DND-41 (cell line): ENCODE measurements around the gene FCRL6.

Experiments used
- ATAC-seq: fragments of 200-7000 bp; cut with Tn5 transposase; 3 replicates; pipeline ENCODE4 v1.9.1; 2021; ENCODE audit warnings: low read depth; ENCODE audit not compliant: insufficient read depth
- DNase-seq: peaks from one replicate; pipeline ENCODE4 v3.0.0-alpha.2; 2020
- H2AFZ ChIP-seq: 2 replicates; pipeline ENCODE4 v1.6.0; 2012; ENCODE audit warnings: low read depth, low read length
- H3K27ac ChIP-seq: 2 replicates; pipeline ENCODE4 v1.5.1; 2012; ENCODE audit warnings: low read length, inconsistent platforms
- H3K27me3 ChIP-seq: fragments of 200-600 bp; sonication (generic); 2 replicates; pipeline ENCODE4 v1.6.0; 2012; ENCODE audit warnings: low read length, mild to moderate bottlenecking, inconsistent platforms; ENCODE audit not compliant: insufficient read depth, poor library complexity
- H3K36me3 ChIP-seq: 2 replicates; pipeline ENCODE4 v1.5.1; 2012; ENCODE audit warnings: low read length, inconsistent platforms; ENCODE audit not compliant: insufficient read depth
- H3K4me1 ChIP-seq: 2 replicates; pipeline ENCODE4 v1.5.1; 2012; ENCODE audit warnings: mild to moderate bottlenecking, low read length; ENCODE audit not compliant: insufficient read depth
- H3K4me2 ChIP-seq: 2 replicates; pipeline ENCODE4 v1.6.0; 2012; ENCODE audit warnings: mild to moderate bottlenecking, moderate library complexity, low read length, inconsistent platforms; ENCODE audit not compliant: insufficient read depth
- H3K4me3 ChIP-seq, 2 experiments: fragments of 200-600 bp in 1 of 2; shearing (Covaris generic) in 1 of 2; 2 replicates each; pipeline ENCODE4 v1.5.1; 2012 to 2016; ENCODE audit warnings: inconsistent platforms in 2 of 2, low read length in 2 of 2, mild to moderate bottlenecking in 2 of 2, low read depth in 1 of 2, moderate library complexity in 1 of 2
- H3K79me2 ChIP-seq: 2 replicates; pipeline ENCODE4 v1.6.0; 2012; ENCODE audit warnings: low read length, inconsistent platforms; ENCODE audit not compliant: insufficient read depth
- H3K9ac ChIP-seq: 2 replicates; pipeline ENCODE4 v1.6.0; 2012; ENCODE audit warnings: low read depth, mild to moderate bottlenecking, inconsistent platforms, low read length, moderate library complexity
- H3K9me3 ChIP-seq: 2 replicates; pipeline ENCODE4 v1.5.1; 2012; ENCODE audit warnings: low read length, moderate library complexity, mild to moderate bottlenecking, inconsistent platforms; ENCODE audit not compliant: insufficient read depth, severe bottlenecking
- H4K20me1 ChIP-seq: 2 replicates; pipeline ENCODE4 v1.6.0; 2012; ENCODE audit warnings: low read length; ENCODE audit not compliant: insufficient read depth
- CTCF ChIP-seq: IDR thresholded peaks from 2 replicates; pipeline ENCODE4 v1.5.1; 2012; ENCODE audit warnings: borderline replicate concordance, low read length, moderate library complexity, mild to moderate bottlenecking; ENCODE audit not compliant: poor library complexity, severe bottlenecking; ENCODE audit errors: extremely low read depth
- EZH2 ChIP-seq: IDR thresholded peaks from 3 replicates; pipeline ENCODE4 v1.6.1; 2012; ENCODE audit warnings: borderline replicate concordance, low read depth, mild to moderate bottlenecking, moderate library complexity, low read length, inconsistent platforms; ENCODE audit not compliant: severe bottlenecking

The FCRL6 gene

GRCh38 chr1:159799446-159799985 is 2.6 kb upstream of the FCRL6 start:
- ATAC-seq, result no peak
- H3K4me1 ChIP-seq, result peaks cover 3% of the 10 kb centered on the region; the same call in 1 of the 2 replicates
- H3K27ac ChIP-seq, result no peak overlapping the region
- H4K20me1 ChIP-seq, result no peaks in the 10 kb centered on the region
- H3K36me3 ChIP-seq, result no peaks in the 10 kb centered on the region
- no peak overlapping the region for H3K9ac ChIP-seq
- H3K9me3 ChIP-seq, result no peaks in the 10 kb centered on the region
- TF ChIP-seq EZH2 (no peak), CTCF (no peak)
- no peak overlapping the region for H3K4me3 ChIP-seq
- no peaks in the 10 kb centered on the region for H3K79me2 ChIP-seq
- no peak for DNase-seq
- H3K4me2 ChIP-seq, result no peak overlapping the region
- H3K27me3 ChIP-seq, result peaks cover 50% of the 10 kb centered on the region
- H2AFZ ChIP-seq, result no peak overlapping the region

- Histone ChIP-seq H3K36me3 (no peaks in the 10 kb centered on the region), H3K4me1 (peaks cover 3% of the 10 kb centered on the region; the same call in 1 of the 2 replicates), H3K27me3 (peaks cover 47% of the 10 kb centered on the region), H3K9ac (no peak overlapping the region), H4K20me1 (no peaks in the 10 kb centered on the region), H3K4me2 (no peak overlapping the region), H3K4me3 (no peak overlapping the region), H2AFZ (no peak overlapping the region), H3K27ac (no peak overlapping the region), H3K9me3 (no peaks in the 10 kb centered on the region), H3K79me2 (no peaks in the 10 kb centered on the region)
- TF ChIP-seq EZH2, result peak; percentile 13
- no peak for TF ChIP-seq CTCF
- ATAC-seq, result peak; percentile 95
- DNase-seq, result peak; percentile 63
These were observed 1.8 kb upstream of the FCRL6 start for GRCh38 chr1:159800177-159800930.

- ATAC-seq (no peak), DNase-seq (no peak)
- H2AFZ ChIP-seq, result no peak overlapping the region
- H3K79me2 ChIP-seq, result no peaks in the 10 kb centered on the region
- no peak for TF ChIP-seq EZH2
- TF ChIP-seq CTCF, result peak; percentile 11
- no peak overlapping the region for H3K27ac ChIP-seq
- H3K4me3 ChIP-seq, result no peak overlapping the region
- no peaks in the 10 kb centered on the region for H3K9me3 ChIP-seq
- H3K27me3 ChIP-seq, result peaks cover 51% of the 10 kb centered on the region
- H3K36me3 ChIP-seq, result no peaks in the 10 kb centered on the region
- H3K4me2 ChIP-seq, result no peak overlapping the region
- no peak overlapping the region for H3K9ac ChIP-seq
- H3K4me1 ChIP-seq, result peaks cover 3% of the 10 kb centered on the region; the same call in 1 of the 2 replicates
- H4K20me1 ChIP-seq, result no peaks in the 10 kb centered on the region
These were observed 2.0 kb downstream of the FCRL6 start for GRCh38 chr1:159803956-159804689.
